ENCODE measurements around the gene DBX1. TPM values are rescaled to one million over a fixed set of nuclear protein-coding genes. Genes with fewer than 3 reads are reported as not detected.

DBX1 gene
- total and polyA plus RNA-seq, 4 donors = not detected

GRCh38 chr11:20205807-20206206, 45.5 kb upstream of the DBX1 start:
- TF ChIP-seq HNF4A (conservative IDR thresholded peaks at IDR 0.05) = no peak
- TF ChIP-seq RAD21 (IDR thresholded peaks at IDR 0.05) = no peak
- no peak for TF ChIP-seq JUND (IDR thresholded peaks at IDR 0.05)
- no peak for TF ChIP-seq REST (IDR thresholded peaks at IDR 0.05)
- no peak for TF ChIP-seq GABPA (IDR thresholded peaks at IDR 0.05 in 1 of 2, conservative IDR thresholded peaks at IDR 0.05 in 1 of 2)
- no peak for TF ChIP-seq SP1 (IDR thresholded peaks at IDR 0.05)
- no peak for TF ChIP-seq TAF1 (conservative IDR thresholded peaks at IDR 0.05)
- no peak for TF ChIP-seq EGR1 (IDR thresholded peaks at IDR 0.05; ENCODE audit: low read depth in 2 of 2)
- TF ChIP-seq CTCF (IDR thresholded peaks at IDR 0.05; ENCODE audit: low read depth, low read length, missing input control) = no peak
- no peak for TF ChIP-seq FOXA1 (IDR thresholded peaks at IDR 0.05)
- H3K4me3 ChIP-seq (ENCODE audit: low read depth in 1 of 3, low read length in 3 of 3) = no peak overlapping the region
- H3K4me1 ChIP-seq (ENCODE audit: control insufficient read depth in 4 of 4, insufficient read depth in 4 of 4, low read length in 3 of 4) = peaks cover 0 to 4% (median 3%) of the 10 kb centered on the region in 4 donors
- DNase-seq (ENCODE audit: low spot score) = no peak
- no peak overlapping the region for H3K27ac ChIP-seq (ENCODE audit: low read depth in 1 of 2, low read length in 2 of 2)
- peaks cover 0 to 17% (median 3%) of the 10 kb centered on the region in 4 donors for H3K27me3 ChIP-seq (ENCODE audit: control insufficient read depth in 4 of 4, insufficient read depth in 4 of 4, low read length in 3 of 4)
- no peaks in the 10 kb centered on the region for H3K9me3 ChIP-seq (ENCODE audit: control insufficient read depth in 4 of 4, low read length in 3 of 4)
- no peak overlapping the region for H3K9ac ChIP-seq (ENCODE audit: low read depth in 1 of 2, low read length in 2 of 2)
- H3K36me3 ChIP-seq (ENCODE audit: control insufficient read depth in 4 of 4, insufficient read depth in 3 of 4, low read depth in 1 of 4, low read length in 3 of 4) = no peaks in the 10 kb centered on the region

- no peak overlapping the region for H3K27ac ChIP-seq (ENCODE audit: low read depth in 1 of 2, low read length in 2 of 2)
- DNase-seq (ENCODE audit: low spot score) = no peak
- no peaks in the 10 kb centered on the region for H3K9me3 ChIP-seq (ENCODE audit: control insufficient read depth in 4 of 4, low read length in 3 of 4)
- no peak overlapping the region for H3K4me3 ChIP-seq (ENCODE audit: low read depth in 1 of 3, low read length in 3 of 3)
- no peak for TF ChIP-seq TAF1 (conservative IDR thresholded peaks at IDR 0.05)
- TF ChIP-seq HNF4G (IDR thresholded peaks at IDR 0.05) = no peak
- no peak for TF ChIP-seq JUND (IDR thresholded peaks at IDR 0.05)
- no peak for TF ChIP-seq FOXA1 (IDR thresholded peaks at IDR 0.05)
- no peak for TF ChIP-seq FOXA2 (IDR thresholded peaks at IDR 0.05)
- no peak for TF ChIP-seq ZBTB33 (IDR thresholded peaks at IDR 0.05)
- TF ChIP-seq MAX (IDR thresholded peaks at IDR 0.05) = no peak
- TF ChIP-seq HNF4A (conservative IDR thresholded peaks at IDR 0.05) = no peak
- no peak for TF ChIP-seq YY1 (IDR thresholded peaks at IDR 0.05)
- TF ChIP-seq GABPA (IDR thresholded peaks at IDR 0.05 in 1 of 2, conservative IDR thresholded peaks at IDR 0.05 in 1 of 2) = no peak
- no peak for TF ChIP-seq NR2F2 (IDR thresholded peaks at IDR 0.05)
- no peak for TF ChIP-seq RAD21 (IDR thresholded peaks at IDR 0.05)
- H3K9ac ChIP-seq (ENCODE audit: low read depth in 1 of 2, low read length in 2 of 2) = no peak overlapping the region
- H3K27me3 ChIP-seq (ENCODE audit: control insufficient read depth in 4 of 4, insufficient read depth in 4 of 4, low read length in 3 of 4) = peaks cover 0 to 17% (median 3%) of the 10 kb centered on the region in 4 donors
- peaks cover 0 to 4% (median 3%) of the 10 kb centered on the region in 4 donors for H3K4me1 ChIP-seq (ENCODE audit: control insufficient read depth in 4 of 4, insufficient read depth in 4 of 4, low read length in 3 of 4)
- no peaks in the 10 kb centered on the region for H3K36me3 ChIP-seq (ENCODE audit: control insufficient read depth in 4 of 4, insufficient read depth in 3 of 4, low read depth in 1 of 4, low read length in 3 of 4)
Measured at GRCh38 chr11:20204681-20205080, 44.4 kb upstream of the DBX1 start.
